GM21367 (cell line): ENCODE results near the gene STC2.
A peak's percentile ranks its signal among the peaks of the same experiment; 100 is the strongest.
"Not testable (repeated sequence)": the region's sequence is repeated elsewhere in the genome, so short reads cannot be mapped to it uniquely, and the experiment has no call there.

Source experiments
- ATAC-seq: cut with Tn5 transposase; IDR thresholded peaks from one replicate; pipeline ENCODE4 v1.9.1; 2021; ENCODE audit not compliant: unreplicated experiment

STC2 gene

DNA sequence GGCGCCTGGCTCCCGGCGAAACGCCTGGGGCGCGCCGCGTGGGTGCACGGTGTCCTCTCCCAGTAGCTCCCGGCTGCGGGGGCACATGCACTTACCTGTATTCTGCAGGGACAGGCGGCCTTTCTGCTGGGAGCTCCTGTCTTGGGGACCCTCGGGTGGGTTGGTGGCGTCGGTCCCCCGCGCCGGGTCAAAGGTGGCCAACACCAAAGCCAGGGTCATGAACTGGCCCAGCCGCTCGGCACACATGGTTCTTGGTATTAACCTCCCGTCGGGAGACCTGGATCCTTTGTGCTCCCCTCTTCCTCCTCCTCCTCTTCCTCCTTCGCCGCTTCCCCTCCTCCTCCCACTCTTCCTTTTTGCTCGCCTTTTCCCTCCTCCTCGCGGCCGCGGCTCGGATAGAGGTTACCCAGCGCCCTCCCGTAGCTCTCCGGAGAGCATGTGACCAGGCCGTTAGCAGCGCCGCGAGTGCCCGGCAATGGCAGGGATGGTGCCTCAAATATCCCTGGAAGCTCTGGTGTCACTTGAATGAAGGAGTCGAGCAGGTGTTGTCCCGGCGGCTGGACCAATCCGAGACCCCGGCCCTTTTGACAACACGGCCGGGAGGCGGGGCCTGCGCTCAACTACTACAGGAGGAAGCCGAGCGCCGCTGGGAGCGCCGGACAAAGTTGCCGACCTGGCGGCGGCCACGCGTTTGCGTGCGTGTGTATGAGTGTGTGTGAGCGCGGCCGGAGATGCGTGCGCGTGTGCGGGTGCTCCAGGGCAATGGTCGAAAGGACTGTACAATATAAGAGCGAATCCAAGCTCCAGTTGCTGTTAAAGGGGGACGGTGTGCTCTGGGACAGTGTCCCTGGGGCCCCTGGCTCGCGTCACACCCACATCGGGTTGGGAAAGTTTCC is at the start of gene STC2:
Gene STC2, minus strand, starts transcription at position 467 of the 896 bp plus-strand sequence. Its CDS starts 221 bp downstream, at position 246.
- peak; percentile 56 for ATAC-seq

GRCh38 chr5:173371400-173371799 is 43.2 kb upstream of the STC2 start:
- ATAC-seq: no peak

DNA sequence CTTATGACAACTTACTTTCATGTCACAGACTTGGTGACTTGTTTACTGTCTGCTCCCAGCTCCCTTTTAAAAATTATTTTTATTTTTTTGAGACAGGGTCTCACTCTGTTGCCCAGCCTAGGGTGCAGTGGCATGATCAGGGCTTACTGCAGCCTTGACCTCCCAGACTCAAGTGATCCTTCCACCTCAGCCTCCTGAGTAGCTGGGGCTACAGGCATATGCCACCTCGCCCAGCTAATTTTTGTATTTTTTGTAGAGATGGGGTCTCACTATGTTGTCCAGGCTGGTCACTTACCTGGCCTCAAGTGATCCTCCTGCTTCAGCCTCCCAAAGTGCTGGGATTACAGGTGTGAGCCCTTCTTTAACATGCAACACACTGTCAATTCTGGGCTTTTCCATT is 35.2 kb upstream of the STC2 start:
- ATAC-seq: not testable (repeated sequence)

DNA sequence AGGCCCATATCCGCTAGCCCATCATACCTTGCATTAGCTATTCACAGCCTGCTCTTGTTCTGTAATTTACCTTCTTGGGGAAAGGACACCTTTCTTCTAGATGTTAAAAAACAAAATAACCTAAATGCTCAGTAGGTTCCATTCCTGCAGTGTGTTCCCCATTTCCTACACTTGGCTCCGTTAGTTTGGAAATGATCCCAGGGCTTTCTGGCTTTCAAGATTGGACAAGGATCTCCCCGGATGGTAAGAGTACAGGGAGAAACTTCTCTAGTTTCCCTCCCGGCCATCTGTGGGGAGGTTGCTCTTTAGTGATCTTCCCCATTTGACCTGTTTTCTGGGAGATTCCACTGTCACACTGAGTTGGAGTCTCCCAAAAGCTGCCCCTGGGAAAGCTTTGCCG is 27.3 kb upstream of the STC2 start:
- ATAC-seq: no peak

GRCh38 chr5:173354645-173355044 is 26.4 kb upstream of the STC2 start:
- ATAC-seq: no peak

- ATAC-seq: no peak
These were observed 24.4 kb upstream of the STC2 start for GRCh38 chr5:173352366-173353349.

GRCh38 chr5:173342813-173343755 is 14.9 kb upstream of the STC2 start:
- ATAC-seq: no peak

- no peak for ATAC-seq
These were observed 13.8 kb upstream of the STC2 start for GRCh38 chr5:173341961-173342430.

GRCh38 chr5:173340984-173341383 is 12.8 kb upstream of the STC2 start:
- ATAC-seq: no peak

- ATAC-seq: no peak
These were observed 12.2 kb upstream of the STC2 start for GRCh38 chr5:173340451-173340850.

GRCh38 chr5:173339286-173339685 is 11.1 kb upstream of the STC2 start:
- no peak for ATAC-seq

- no peak for ATAC-seq
These were observed 10.3 kb upstream of the STC2 start for GRCh38 chr5:173338380-173339015.

GRCh38 chr5:173334808-173335207 is 6.6 kb upstream of the STC2 start:
- no peak for ATAC-seq

DNA sequence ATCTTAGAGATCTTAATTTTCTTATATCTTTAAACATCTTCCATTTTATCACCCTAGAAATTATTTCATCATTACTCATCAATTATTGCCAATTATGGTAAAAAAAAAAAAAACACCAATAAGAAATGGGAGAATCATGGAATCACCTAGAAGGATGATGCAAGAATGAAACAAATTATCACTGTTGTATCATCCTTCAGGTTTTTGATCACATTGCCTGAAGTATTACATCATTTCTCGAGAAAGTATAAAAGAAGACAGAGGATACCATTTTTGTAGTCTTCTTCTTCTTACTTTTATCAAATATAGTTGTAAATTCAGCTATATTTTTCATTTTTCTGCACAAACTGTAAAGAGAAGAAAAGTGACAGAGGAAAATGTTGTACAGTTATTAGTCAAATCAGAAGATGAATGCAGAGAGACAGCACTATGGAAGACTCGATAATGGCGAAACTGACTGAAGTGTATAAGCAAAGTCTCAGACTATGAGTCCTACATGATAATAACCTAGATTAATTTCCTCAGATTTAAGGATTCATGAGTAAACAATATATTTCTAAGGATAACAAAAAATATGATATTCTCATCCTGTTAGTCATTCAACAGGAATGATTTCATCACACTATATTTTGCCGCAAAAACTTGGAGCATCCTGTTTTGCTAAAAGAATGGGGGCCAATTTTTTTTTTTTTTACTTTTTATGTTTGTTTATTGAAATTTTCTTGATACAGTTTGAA is 5.9 kb upstream of the STC2 start:
- no peak for ATAC-seq

DNA sequence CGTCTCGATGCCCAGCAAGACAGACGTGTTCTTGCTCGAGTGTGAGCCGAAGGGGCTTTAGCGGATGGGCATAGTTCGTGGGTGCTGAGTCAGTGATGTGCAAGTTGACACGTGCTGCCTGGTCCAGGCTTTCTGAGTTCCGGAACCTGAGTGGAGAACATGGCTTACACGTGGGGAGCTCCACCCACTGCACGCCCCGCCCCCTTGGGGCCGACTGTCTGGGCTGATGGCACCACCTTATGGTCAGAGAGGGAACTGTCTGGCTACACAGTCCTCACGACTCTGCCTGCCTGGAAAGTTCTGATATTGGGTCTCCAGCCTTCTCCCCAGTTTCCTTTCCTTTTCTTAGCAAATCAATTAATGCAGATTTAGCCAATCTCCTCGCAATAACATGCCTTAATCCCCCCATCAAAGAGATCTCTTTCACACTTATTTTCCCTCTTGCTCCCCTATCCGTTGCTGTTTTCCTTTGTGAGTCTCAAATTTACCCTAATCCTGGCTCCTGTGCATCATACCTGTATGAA is 3.8 kb upstream of the STC2 start:
- ATAC-seq: peak; percentile 70

GRCh38 chr5:173331287-173331686 is 3.1 kb upstream of the STC2 start:
- no peak for ATAC-seq

DNA sequence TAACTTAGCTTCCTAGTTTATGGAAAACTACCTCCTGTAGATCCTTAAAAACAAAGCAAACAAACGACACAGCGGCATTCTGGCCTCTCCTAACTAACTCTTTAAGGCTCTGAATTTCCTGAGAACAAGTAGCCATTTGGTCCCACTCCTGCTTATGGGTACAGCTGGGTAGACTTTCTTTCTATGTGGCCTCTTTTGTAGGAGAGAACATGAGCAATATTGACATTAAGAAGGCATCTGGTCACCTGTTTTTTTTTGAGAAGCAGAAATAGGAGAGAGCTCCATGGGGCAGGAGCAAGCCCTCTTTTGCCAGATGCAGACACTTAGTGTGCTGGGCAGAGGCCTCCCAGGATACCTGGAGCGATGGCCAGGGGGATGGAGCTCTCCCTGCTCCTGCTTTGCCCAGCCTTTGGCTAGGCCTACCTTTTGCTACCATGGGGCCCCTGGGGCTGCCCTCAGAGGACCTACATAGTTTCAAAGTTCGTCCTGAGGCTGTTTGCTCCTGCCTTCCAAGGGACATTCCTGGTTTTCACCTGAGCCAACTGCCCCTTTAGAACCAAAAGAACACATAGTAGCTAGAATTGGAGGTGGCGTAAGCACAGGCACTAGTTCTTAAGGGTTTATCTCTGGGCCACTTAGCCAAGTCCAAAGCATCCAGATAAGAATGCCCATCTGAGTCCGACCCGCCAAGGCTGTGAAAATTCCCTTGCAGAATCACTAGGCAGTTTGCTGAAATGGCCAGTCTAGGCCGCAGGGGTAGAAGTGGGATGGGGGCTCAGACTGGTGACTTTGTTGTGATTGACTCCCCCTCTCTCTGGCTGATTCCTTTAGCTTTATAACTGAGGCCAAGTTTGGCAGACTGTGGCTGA is 2.4 kb upstream of the STC2 start:
- ATAC-seq: no peak
